Measurements from ENCODE around the gene S1PR2. TPM values are rescaled to one million over a fixed set of nuclear protein-coding genes. Genes with fewer than 3 reads are reported as not detected.

The S1PR2 gene
- total RNA-seq = 5.3 TPM
- long read RNA-seq, partial matches to known transcripts = 0 of 2 reads
- long read RNA-seq, other reads (novel, unspliced or antisense) = 2 of 2 reads

GRCh38 chr19:10230861-10231611 is at the start of gene S1PR2:
Gene S1PR2 (minus strand): TSS chr19:10231331. CDS start chr19:10224905, 6,426 bp downstream.
- intact Hi-C loops (cut with micrococcal nuclease) = no loop called here
- DNase-seq (peak; percentile 90), ATAC-seq (peak; percentile 67)

- DNase-seq (no peak), ATAC-seq (no peak)
- intact Hi-C loops (cut with micrococcal nuclease) = loop anchor here (10.0 kb wide), 1 partner anchor 55 kb away; the partner anchor contains the start of genes ICAM3 and RAVER1
These were observed 48.8 kb upstream of the S1PR2 start for GRCh38 chr19:10279737-10280442.

DNA sequence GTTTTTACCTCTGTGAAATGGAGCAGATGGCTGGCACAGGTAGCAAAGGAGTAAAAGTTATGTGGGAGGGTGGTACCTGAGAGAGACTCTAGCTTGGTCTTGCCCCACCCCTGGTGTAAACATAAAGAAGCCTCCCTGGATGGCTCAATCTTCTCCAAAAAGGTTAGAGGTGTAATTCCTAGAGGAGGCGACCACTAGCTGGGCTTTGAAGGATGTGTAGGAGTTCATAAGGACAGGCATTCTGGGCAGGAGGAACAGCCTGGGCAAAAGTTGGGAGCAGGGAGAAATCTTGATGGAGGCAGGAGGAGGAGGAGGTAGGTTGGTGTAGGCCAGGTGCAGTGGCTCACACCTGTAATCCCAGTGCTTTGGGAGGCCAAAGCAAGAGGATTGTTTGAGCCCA is 47.8 kb upstream of the S1PR2 start:
- ATAC-seq (no peak), DNase-seq (no peak)
- intact Hi-C loops (cut with micrococcal nuclease) = no loop called here

GRCh38 chr19:10277795-10278589 is 46.9 kb upstream of the S1PR2 start:
- ATAC-seq = no peak
- intact Hi-C loops (cut with micrococcal nuclease) = no loop called here

DNA sequence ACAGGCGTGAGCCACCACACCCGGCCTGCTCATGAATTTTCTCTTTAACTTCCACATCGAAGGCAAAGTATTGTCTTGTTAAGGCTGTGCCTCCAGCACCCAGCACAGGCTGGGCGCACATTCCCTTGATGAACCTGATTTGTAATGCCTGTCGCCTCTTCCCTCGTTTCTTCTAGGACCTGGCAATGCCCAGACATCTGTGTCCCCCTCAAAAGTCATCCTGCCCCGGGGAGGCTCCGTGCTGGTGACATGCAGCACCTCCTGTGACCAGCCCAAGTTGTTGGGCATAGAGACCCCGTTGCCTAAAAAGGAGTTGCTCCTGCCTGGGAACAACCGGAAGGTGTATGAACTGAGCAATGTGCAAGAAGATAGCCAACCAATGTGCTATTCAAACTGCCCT is 43.5 kb upstream of the S1PR2 start:
- ATAC-seq = no peak
- intact Hi-C loops (cut with micrococcal nuclease) = no loop called here
- DNase-seq = no peak

More at GRCh38 chr19:10277795-10278589, 46.9 kb upstream of the S1PR2 start:
- DNase-seq = no peak

DNA sequence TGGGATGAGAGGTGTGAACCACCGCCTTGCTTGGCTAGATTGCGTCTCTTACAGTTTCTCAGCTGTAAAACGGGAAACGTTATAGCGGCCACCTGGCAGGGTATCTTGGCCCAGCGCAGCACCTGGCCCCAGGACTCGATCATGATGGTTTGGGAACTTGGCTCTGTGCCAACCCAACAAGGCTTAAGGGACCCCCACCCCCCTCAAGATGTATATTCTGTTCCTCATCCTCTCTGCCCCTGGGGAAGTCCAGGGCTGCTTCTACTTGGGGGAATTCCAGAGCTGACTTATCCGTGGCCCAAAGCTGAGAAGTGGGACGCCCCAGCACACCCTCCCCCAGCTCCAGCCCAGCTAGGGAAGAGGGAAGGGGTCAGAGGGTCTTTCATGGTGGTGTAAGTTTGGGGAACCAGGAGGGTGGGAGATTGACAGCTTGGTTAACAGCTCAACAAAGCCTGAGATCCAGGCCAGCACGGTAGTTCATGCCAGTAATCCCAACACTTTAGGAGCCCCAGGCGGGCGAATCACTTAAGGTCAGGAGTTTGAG is 40.5 kb upstream of the S1PR2 start:
- DNase-seq (no peak), ATAC-seq (no peak)
- intact Hi-C loops (cut with micrococcal nuclease) = no loop called here

DNA sequence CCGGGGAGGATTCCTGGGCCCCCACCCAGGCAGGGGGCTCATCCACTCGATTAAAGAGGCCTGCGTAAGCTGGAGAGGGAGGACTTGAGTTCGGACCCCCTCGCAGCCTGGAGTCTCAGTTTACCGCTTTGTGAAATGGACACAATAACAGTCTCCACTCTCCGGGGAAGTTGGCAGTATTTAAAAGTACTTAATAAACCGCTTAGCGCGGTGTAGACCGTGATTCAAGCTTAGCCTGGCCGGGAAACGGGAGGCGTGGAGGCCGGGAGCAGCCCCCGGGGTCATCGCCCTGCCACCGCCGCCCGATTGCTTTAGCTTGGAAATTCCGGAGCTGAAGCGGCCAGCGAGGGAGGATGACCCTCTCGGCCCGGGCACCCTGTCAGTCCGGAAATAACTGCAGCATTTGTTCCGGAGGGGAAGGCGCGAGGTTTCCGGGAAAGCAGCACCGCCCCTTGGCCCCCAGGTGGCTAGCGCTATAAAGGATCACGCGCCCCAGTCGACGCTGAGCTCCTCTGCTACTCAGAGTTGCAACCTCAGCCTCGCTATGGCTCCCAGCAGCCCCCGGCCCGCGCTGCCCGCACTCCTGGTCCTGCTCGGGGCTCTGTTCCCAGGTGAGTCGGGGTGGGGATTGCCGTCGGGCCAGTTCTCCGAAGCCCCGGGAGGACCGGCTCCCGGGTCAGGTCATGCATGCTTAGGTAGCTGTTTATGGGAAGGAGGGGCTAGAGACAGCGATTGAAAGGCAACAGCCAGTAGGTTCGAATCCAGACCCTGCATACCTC is 39.7 kb upstream of the S1PR2 start, which contains the start of gene ICAM1:
TSS of gene ICAM1 (plus strand) at position 505 of the 779 bp plus-strand sequence. CDS start at position 545, 40 bp downstream.
- intact Hi-C loops (cut with micrococcal nuclease) = no loop called here
- peak; percentile 87 for DNase-seq
- ATAC-seq = peak; percentile 76

- peak; percentile 80 for DNase-seq
- peak; percentile 64 for ATAC-seq
- intact Hi-C loops (cut with micrococcal nuclease) = no loop called here
These were observed 39.1 kb upstream of the S1PR2 start for GRCh38 chr19:10270180-10270615.

- intact Hi-C loops (cut with micrococcal nuclease) = loop anchor here (5.0 kb wide), 1 partner anchor 118 kb away; no protein-coding TSS in a partner anchor
- DNase-seq = peak; percentile 93
- ATAC-seq = peak; percentile 85
These were observed 38.4 kb upstream of the S1PR2 start for GRCh38 chr19:10269333-10270179.

- ATAC-seq = peak; percentile 18
- intact Hi-C loops (cut with micrococcal nuclease) = loop anchor here (5.0 kb wide), 1 partner anchor 119 kb away; no protein-coding TSS in a partner anchor
These were observed 36.9 kb upstream of the S1PR2 start for GRCh38 chr19:10268071-10268470.

GRCh38 chr19:10266706-10267105 is 35.6 kb upstream of the S1PR2 start:
- intact Hi-C loops (cut with micrococcal nuclease) = loop anchor here (5.0 kb wide), 1 partner anchor 121 kb away; no protein-coding TSS in a partner anchor
- no peak for DNase-seq
- ATAC-seq = no peak

More at GRCh38 chr19:10268071-10268470, 36.9 kb upstream of the S1PR2 start:
- peak; percentile 48 for DNase-seq

DNA sequence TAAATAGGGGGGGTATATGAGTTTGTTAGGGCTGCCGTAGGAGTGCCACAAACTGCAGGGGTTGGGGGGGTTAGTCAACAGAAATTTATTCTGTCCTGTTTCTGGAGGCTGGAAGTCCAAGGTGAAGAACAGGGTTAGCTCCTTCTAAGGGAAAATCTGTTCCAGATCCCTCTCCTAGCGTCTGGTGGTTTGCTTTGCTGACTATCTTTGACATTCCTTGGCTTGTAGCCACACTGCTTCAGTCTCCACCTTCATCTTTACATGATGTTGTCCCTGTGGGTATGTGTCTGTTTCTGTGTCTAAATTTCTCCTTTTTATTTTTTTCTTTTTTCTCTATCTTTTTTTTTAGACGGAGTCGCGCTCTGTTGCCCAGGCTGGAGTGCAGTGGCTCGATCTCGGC is 31.6 kb upstream of the S1PR2 start:
- ATAC-seq (no peak), DNase-seq (no peak)
- intact Hi-C loops (cut with micrococcal nuclease) = no loop called here

DNA sequence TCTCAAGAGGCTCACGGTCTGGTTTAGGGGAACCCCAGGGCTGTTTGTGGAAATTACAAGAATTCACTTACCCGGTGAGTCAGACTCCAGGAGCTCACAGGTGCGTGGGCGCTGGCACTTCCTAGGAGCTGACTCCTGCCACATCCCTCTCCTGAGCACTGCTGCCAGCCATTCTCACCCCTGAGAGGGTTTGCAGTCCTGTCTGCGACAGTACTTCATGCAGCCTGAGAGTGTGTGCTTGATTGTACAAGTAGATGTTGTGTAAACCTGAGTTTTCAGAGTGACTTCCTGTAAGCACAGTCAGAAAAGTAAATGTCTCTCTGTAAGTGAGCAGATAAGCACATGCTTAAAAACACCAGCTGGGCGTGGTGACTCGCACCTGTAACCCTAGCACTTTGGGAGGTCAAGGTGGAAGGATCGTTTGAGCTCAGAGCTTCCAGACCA is 29.0 kb upstream of the S1PR2 start:
- no peak for ATAC-seq
- no peak for DNase-seq
- intact Hi-C loops (cut with micrococcal nuclease) = no loop called here

- DNase-seq = peak; percentile 85
- peak; percentile 65 for ATAC-seq
- intact Hi-C loops (cut with micrococcal nuclease) = no loop called here
These were observed 28.2 kb upstream of the S1PR2 start for GRCh38 chr19:10259162-10259905.

GRCh38 chr19:10258080-10258710 is 27.1 kb upstream of the S1PR2 start:
- intact Hi-C loops (cut with micrococcal nuclease) = no loop called here
- DNase-seq (no peak), ATAC-seq (peak; percentile 4)

Measured in left ventricle myocardium superior (tissue), 1 donor.